A549 (cell line): ENCODE measurements around the gene CUL9. TPM values are rescaled to one million over a fixed set of nuclear protein-coding genes. Genes with fewer than 3 reads are reported as not detected.

Experiments
- ATAC-seq, 2 experiments: fragments of 200-7000 bp in 1 of 2; fragments of >200 bp in 1 of 2; cut with Nextera tagmentation in 1 of 2; cut with Tn5 transposase in 1 of 2; 3 replicates each; pipeline versions ENCODE4 v1.8.0 to v1.9.1; 2018 to 2020; ENCODE audit warnings: mild to moderate bottlenecking in 1 of 2, moderate library complexity in 1 of 2
- CTCF ChIA-PET: fragments of 300-600 bp; sonication (Branson Sonifier 250); formaldehyde crosslinking; extraction: SDS; loops from one replicate; lab custom pipeline; 2021; ENCODE audit warnings: antibody characterized with exemption, inconsistent platforms; lab: Yijun Ruan, JAX
- POLR2A ChIA-PET: fragments of 350-600 bp; formaldehyde crosslinking; extraction: SDS; loops from one replicate; lab custom pipeline; 2021; ENCODE audit warnings: antibody characterized with exemption, inconsistent platforms; lab: Yijun Ruan, JAX
- DNase-seq, 2 experiments: peaks; one replicate each; pipeline versions ENCODE4 v3.0.0 to v3.0.0-alpha.2; 2011 to 2016; ENCODE audit warnings: low read depth in 1 of 2, low spot score in 1 of 2
- FAIRE-seq: peaks from 2 replicates; lab custom pipeline; 2011; peaks lifted over from hg19 to GRCh38; lab: Jason Lieb, UNC
- H3K27ac ChIP-seq, 2 experiments: fragments of >200 bp; sonication (Bioruptor Twin); formaldehyde crosslinking; 3 replicates each; pipeline ENCODE4 v1.5.1; 2016 to 2017
- H3K4me1 ChIP-seq: fragments of >200 bp; sonication (Bioruptor Twin); formaldehyde crosslinking; 3 replicates; pipeline ENCODE4 v1.6.1; 2016
- H3K4me2 ChIP-seq: fragments of >200 bp; sonication (Bioruptor Twin); formaldehyde crosslinking; 3 replicates; pipeline ENCODE4 v1.6.1; 2016
- H3K4me3 ChIP-seq: fragments of >200 bp; sonication (Bioruptor Twin); formaldehyde crosslinking; 3 replicates; pipeline ENCODE4 v1.5.1; 2016
- H3K9me3 ChIP-seq: fragments of >200 bp; sonication (Bioruptor Twin); formaldehyde crosslinking; 3 replicates; pipeline ENCODE4 v1.6.1; 2016
- ATOH8 ChIP-seq: fragments of 250-450 bp; sonication (Bioruptor Pico); IDR thresholded peaks from 2 replicates; pipeline ENCODE4 v1.5.0; 2020; ENCODE audit warnings: low read depth, mild to moderate bottlenecking, moderate library complexity
- CHD2 ChIP-seq: fragments of 150-350 bp; IDR thresholded peaks from 2 replicates; pipeline ENCODE4 v1.6.1; 2014; ENCODE audit warnings: low read length; ENCODE audit not compliant: partially characterized antibody
- EHMT2 ChIP-seq: fragments of 200-600 bp; sonication (generic); IDR thresholded peaks from 2 replicates; pipeline ENCODE4 v1.6.1; 2016; ENCODE audit warnings: antibody characterized with exemption, low read depth, mild to moderate bottlenecking, moderate library complexity
- FOXS1 ChIP-seq: fragments of 250-450 bp; sonication (Bioruptor Pico); IDR thresholded peaks from 2 replicates; pipeline ENCODE4 v1.5.0; 2020; ENCODE audit warnings: mild to moderate bottlenecking, moderate library complexity
- GATA3 ChIP-seq: IDR thresholded peaks from 2 replicates; pipeline ENCODE4 v1.6.1; 2012; ENCODE audit warnings: borderline replicate concordance
- HDAC2 ChIP-seq: fragments of 200-600 bp; sonication (generic); IDR thresholded peaks from 2 replicates; pipeline ENCODE4 v1.6.1; 2016
- JUN ChIP-seq, 2 experiments: fragments of >200 bp; sonication (Bioruptor Twin); formaldehyde crosslinking; IDR thresholded peaks; 2 replicates in 1 of 2; 3 replicates in 1 of 2; pipeline ENCODE4 v1.6.1; 2016 to 2017
- JUNB ChIP-seq: fragments of >200 bp; sonication (Bioruptor Twin); formaldehyde crosslinking; IDR thresholded peaks from 2 replicates; pipeline ENCODE4 v1.6.1; 2016
- KDM1A ChIP-seq: fragments of 200-600 bp; sonication (generic); IDR thresholded peaks from 2 replicates; pipeline ENCODE4 v1.6.1; 2016; ENCODE audit warnings: low read depth, mild to moderate bottlenecking
- MAFK ChIP-seq: fragments of 450-650 bp; IDR thresholded peaks from 2 replicates; pipeline ENCODE4 v1.6.1; 2014; ENCODE audit not compliant: partially characterized antibody
- MAZ ChIP-seq: fragments of 150-350 bp; IDR thresholded peaks from 2 replicates; pipeline ENCODE4 v1.6.1; 2014; ENCODE audit warnings: antibody characterized with exemption, low read depth, low read length, borderline replicate concordance
- NPAS2 ChIP-seq: fragments of 250-450 bp; sonication (Bioruptor Pico); IDR thresholded peaks from 2 replicates; pipeline ENCODE4 v1.8.0; 2022; ENCODE audit warnings: mild to moderate bottlenecking, moderate library complexity, borderline replicate concordance
- PBX3 ChIP-seq: IDR thresholded peaks from 2 replicates; pipeline ENCODE4 v1.6.1; 2012
- PHF8 ChIP-seq: fragments of 200-600 bp; sonication (generic); IDR thresholded peaks from 2 replicates; pipeline ENCODE4 v1.6.1; 2016; ENCODE audit warnings: low read depth, mild to moderate bottlenecking, antibody characterized with exemption, moderate library complexity, borderline replicate concordance
- REST ChIP-seq: fragments of 200-600 bp; sonication (generic); IDR thresholded peaks from 2 replicates; pipeline ENCODE4 v1.6.1; 2016; ENCODE audit warnings: antibody characterized with exemption, mild to moderate bottlenecking, moderate library complexity
- RFX5 ChIP-seq: fragments of 450-650 bp; IDR thresholded peaks from 2 replicates; pipeline ENCODE4 v1.7.1; 2014; ENCODE audit warnings: antibody characterized with exemption, mild to moderate bottlenecking, moderate library complexity
- RNF2 ChIP-seq: fragments of 200-600 bp; sonication (generic); IDR thresholded peaks from 2 replicates; pipeline ENCODE4 v1.6.1; 2016; ENCODE audit warnings: low read depth, mild to moderate bottlenecking, antibody characterized with exemption, moderate library complexity, borderline replicate concordance
- TFCP2L1 ChIP-seq: fragments of 250-450 bp; sonication (Bioruptor Pico); IDR thresholded peaks from 2 replicates; pipeline ENCODE4 v1.5.0; 2021; ENCODE audit warnings: mild to moderate bottlenecking
- ZNF302 ChIP-seq: fragments of 250-450 bp; sonication (Bioruptor Pico); IDR thresholded peaks from 2 replicates; pipeline ENCODE4 v1.9.0; 2021; ENCODE audit warnings: inconsistent platforms, mild to moderate bottlenecking, moderate library complexity
- WGBS: methylation state at CpG from one replicate; pipeline ENCODE4 v1.1.6; 2017; ENCODE audit errors: missing lambda C conversion rate; 5-methylcytosine and 5-hydroxymethylcytosine counted together
- polyA plus RNA-seq, 4 experiments: library from polyadenylated mRNA; depleted of rRNA in 3 of 4; stranded (reverse); fragments of >200 nt; fragmentation: RNase III in 1 of 4; extraction: RNeasy Plus Mini Kit Qiagen cat#74134 plus additional on column Dnase treatment in 1 of 4; gene quantifications; 2 replicates in 3 of 4; 3 replicates in 1 of 4; pipeline ENCODE4 v1.2.3, GENCODE V29; 2011 to 2017
- TF ChIP-seq, protein P1 (sequence below): IDR thresholded peaks from 2 replicates; pipeline ENCODE4 v1.6.1; 2012
- TF ChIP-seq, protein P2 (sequence below): fragments of 450-650 bp; IDR thresholded peaks from 2 replicates; pipeline ENCODE4 v1.6.1; 2014; ENCODE audit warnings: antibody characterized with exemption
- TF ChIP-seq, protein P3 (sequence below): fragments of 150-350 bp; IDR thresholded peaks from 2 replicates; pipeline ENCODE4 v1.6.1; 2014; ENCODE audit warnings: low read depth, mild to moderate bottlenecking, low read length

Gene CUL9
- polyA plus RNA-seq, 2 of the 4 experiments (the other 2 are of a cell fraction), result 11.3 to 12.5 TPM

DNA sequence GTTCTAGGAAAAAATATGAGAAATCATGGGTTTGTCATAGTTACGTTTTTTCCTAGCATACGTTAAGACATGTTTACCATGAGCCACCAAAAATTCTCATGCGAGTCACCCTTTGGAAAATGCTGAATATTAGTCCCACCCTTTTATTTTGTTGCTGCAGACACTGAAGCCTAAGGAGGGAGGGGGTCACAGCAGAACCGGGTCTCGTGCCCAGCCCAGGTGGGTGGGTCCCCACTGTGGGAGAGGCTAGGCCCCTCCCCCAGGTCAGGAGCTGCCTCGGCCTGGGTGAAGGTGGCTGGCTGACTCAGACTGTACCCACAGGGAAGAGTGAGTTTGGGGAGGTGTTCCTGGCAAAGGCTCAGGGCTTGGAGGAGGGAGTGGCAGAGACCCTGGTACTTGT lies 37.1 kb upstream of the CUL9 start:
- ATAC-seq (no peak), FAIRE-seq (no peak), DNase-seq (no peak)
- ChIA-PET CTCF (interaction anchor here (0.6 to 6.2 kb wide), 7 partner anchors 25 to 243 kb away, joined by 3 to 69 read pairs (median 5); partner anchors contain the start of gene DNPH1), POLR2A (no interaction called here)
- peaks cover 8% of the 10 kb centered on the region; the same call in 1 of the 3 replicates for H3K4me1 ChIP-seq
- no peaks in the 10 kb centered on the region for H3K9me3 ChIP-seq
- H3K27ac ChIP-seq, result no peak overlapping the region
- no peak overlapping the region for H3K4me3 ChIP-seq
- whole genome bisulfite sequencing, result 67% methylated on average over 5 of the region's 6 CpGs
- TF ChIP-seq KDM1A (no peak), CHD2 (no peak), RNF2 (no peak), HDAC2 (no peak), RFX5 (no peak), NPAS2 (CRISPR knock-in tag) (no peak), EHMT2 (no peak), MAFK (no peak), FOXS1 (no peak), PHF8 (no peak), JUNB (no peak)
- TF ChIP-seq, protein P1, sequence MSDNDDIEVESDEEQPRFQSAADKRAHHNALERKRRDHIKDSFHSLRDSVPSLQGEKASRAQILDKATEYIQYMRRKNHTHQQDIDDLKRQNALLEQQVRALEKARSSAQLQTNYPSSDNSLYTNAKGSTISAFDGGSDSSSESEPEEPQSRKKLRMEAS, result no peak
- no peak overlapping the region for H3K4me2 ChIP-seq

DNA sequence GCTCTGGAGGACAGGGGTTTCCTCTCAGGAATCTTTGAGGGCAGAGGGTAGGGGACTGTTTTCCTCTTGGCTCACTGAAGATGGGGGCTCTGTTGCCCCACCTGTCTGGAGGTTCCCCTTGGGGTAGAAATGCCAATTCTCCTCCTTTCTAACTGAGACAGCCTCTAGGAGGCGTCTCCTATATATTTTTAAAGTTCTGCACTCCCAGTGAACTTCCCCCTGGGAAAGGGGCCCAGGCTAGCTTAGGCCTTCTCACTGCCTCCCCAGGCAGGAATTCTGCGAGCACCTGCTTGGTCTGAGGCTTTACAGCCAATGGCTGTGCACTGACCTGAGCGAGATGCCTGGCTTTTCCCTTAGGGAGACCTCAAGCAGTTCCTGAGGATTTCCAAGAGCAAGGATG lies 35.7 kb upstream of the CUL9 start:
- ChIA-PET CTCF (interaction anchor here (0.9 to 6.2 kb wide), 5 partner anchors 12 to 245 kb away, joined by 3 to 69 read pairs (median 3); partner anchors contain the start of gene DNPH1), POLR2A (no interaction called here)
- TF ChIP-seq ZNF302 (CRISPR knock-in tag), result no peak
- no peak for TF ChIP-seq TFCP2L1 (CRISPR knock-in tag)
- TF ChIP-seq, protein P1, result no peak
- no peak for TF ChIP-seq GATA3
- TF ChIP-seq, protein P2, sequence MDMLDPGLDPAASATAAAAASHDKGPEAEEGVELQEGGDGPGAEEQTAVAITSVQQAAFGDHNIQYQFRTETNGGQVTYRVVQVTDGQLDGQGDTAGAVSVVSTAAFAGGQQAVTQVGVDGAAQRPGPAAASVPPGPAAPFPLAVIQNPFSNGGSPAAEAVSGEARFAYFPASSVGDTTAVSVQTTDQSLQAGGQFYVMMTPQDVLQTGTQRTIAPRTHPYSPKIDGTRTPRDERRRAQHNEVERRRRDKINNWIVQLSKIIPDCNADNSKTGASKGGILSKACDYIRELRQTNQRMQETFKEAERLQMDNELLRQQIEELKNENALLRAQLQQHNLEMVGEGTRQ, result no peak
- TF ChIP-seq MAZ, result no peak
- TF ChIP-seq, protein P3, sequence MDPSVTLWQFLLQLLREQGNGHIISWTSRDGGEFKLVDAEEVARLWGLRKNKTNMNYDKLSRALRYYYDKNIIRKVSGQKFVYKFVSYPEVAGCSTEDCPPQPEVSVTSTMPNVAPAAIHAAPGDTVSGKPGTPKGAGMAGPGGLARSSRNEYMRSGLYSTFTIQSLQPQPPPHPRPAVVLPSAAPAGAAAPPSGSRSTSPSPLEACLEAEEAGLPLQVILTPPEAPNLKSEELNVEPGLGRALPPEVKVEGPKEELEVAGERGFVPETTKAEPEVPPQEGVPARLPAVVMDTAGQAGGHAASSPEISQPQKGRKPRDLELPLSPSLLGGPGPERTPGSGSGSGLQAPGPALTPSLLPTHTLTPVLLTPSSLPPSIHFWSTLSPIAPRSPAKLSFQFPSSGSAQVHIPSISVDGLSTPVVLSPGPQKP, result no peak
- no peak for TF ChIP-seq REST
- TF ChIP-seq MAFK, result no peak
- no peak for TF ChIP-seq ATOH8 (CRISPR knock-in tag)
- no peak for TF ChIP-seq PBX3
- TF ChIP-seq JUN (IDR thresholded peaks at IDR 0.05), result no peak
- no peaks in the 10 kb centered on the region for H3K9me3 ChIP-seq
- H3K4me3 ChIP-seq, result no peak overlapping the region
- H3K4me2 ChIP-seq, result no peak overlapping the region
- H3K4me1 ChIP-seq, result peaks cover 8% of the 10 kb centered on the region; the same call in 1 of the 3 replicates
- ATAC-seq, result no peak
- DNase-seq, result no peak
- WGBS, result 65% methylated on average over 3 of the region's 3 CpGs
- no peak overlapping the region for H3K27ac ChIP-seq
- FAIRE-seq, result no peak
